Measurements from ENCODE around the gene HEG1.

GRCh38 chr3:125045194-125045593 lies 10.6 kb downstream of the HEG1 start:
- TF ChIP-seq CTCF (CRISPR knock-in tag; IDR thresholded peaks at IDR 0.05) (no peak), ARID3A (IDR thresholded peaks at IDR 0.05; ENCODE audit: low read depth, low read length) (no peak), PAXIP1 (CRISPR knock-in tag; conservative IDR thresholded peaks at IDR 0.05) (no peak), MNT (IDR thresholded peaks at IDR 0.05) (no peak)

All from HepG2 (cell line).